ENCODE data around the gene CEND1.

The CEND1 gene

GRCh38 chr11:827146-827896 is 37.4 kb upstream of the CEND1 start:
- no peak for DNase-seq

- no peak for DNase-seq
These were observed 36.9 kb upstream of the CEND1 start for GRCh38 chr11:826836-827145.

DNA sequence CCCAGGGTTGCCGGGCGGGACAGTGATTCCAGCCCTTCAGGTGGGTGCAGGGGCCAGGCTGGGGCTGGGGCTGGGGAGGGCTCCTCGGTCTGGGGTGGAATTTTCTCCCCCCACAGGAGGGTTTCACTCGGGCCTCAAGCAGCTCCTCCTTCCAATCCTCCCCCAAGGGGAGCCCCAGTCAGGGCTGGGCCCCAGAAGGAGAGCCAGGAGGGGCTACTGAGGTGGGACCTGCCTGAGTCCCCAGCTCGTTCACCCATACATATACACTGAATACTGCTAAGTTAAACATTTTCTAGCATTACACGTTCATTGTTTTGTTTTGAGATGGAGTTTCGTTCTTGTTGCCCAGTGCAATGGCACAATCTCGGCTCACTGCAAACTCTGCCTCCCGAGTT is 36.3 kb upstream of the CEND1 start:
- DNase-seq: no peak

DNA sequence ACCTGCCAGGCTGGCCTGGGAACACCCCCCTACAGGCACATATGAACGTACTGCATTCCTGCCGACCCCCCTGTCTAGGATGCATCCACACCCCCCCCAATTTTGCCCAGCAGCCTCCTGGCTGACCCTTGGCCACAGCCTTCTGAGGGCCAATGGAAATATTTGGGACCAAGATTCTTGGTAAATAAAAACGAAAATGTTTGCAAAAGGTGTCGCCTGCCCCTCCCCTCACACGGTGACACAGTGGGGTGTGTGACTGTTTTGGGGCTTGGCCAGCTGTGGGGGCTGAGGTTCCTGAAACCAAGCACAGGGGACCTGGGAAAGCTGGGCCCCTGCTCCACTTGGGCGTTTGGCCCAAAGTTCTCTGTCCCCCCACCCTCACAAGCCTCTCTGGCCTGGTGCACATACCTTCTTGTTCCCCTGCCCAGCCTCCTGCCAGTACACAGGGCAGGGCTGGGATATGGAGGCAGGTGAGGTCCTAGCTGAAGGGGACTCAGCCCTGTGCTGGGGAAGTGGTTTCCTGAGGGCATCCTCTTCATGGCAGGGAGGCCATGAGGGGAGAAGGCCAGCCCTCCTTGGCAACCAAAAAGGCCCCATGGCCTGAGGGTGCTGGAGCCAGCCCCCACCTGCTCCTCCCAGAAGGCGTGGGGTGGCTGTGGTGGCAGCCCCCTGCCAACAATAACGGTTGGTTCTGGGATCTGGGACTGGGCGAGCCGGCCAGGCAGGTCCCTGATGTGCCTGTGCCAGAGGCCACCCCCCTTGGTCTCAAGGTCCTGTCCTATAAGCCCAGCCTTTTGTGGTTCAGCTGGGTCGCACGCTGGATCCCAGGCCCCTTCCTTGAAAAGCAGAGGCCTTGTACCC is 35.7 kb upstream of the CEND1 start:
- no peak for DNase-seq

- DNase-seq: no peak
These were observed 35.1 kb upstream of the CEND1 start for GRCh38 chr11:824942-825341.

GRCh38 chr11:824292-824880 is 34.5 kb upstream of the CEND1 start:
- no peak for DNase-seq

GRCh38 chr11:823441-824291 is 33.8 kb upstream of the CEND1 start:
- no peak for DNase-seq

DNA sequence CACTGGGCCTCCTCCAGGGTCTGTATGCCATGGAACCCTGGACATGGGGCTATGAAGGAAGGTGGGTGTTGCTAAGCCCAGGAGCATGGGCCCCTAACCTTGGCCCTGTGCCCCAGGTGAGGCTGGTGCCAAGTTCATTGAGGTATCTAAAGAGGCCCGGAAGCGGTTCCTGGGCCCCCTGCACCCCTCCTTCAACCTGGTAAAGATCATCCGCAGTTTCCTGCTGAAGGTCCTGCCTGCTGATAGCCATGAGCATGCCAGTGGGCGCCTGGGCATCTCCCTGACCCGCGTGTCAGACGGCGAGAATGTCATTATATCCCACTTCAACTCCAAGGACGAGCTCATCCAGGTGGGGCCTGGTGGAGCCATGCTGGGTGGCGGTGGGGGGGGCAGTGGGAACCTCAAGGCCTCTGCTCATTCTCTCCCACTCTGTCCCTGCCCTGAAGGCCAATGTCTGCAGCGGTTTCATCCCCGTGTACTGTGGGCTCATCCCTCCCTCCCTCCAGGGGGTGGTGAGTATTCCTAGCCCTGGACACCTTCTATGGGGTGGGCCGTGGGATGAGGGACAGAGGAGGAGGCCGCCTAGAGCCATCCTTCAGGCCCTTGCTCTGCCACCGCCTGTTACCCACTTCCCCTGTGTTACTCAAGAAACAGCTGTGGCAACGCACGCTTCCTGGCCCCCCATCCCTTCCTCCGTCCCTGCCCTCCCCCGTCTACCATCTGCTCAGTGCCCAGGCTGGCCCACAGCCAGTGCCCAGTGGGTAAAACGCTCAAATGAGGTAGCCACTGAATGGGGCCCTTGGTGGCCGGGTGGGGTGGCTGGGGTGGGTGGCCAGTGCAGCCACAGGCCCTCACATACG is 31.9 kb upstream of the CEND1 start:
- DNase-seq: peak in 1 of 2 donors; percentile 16

DNA sequence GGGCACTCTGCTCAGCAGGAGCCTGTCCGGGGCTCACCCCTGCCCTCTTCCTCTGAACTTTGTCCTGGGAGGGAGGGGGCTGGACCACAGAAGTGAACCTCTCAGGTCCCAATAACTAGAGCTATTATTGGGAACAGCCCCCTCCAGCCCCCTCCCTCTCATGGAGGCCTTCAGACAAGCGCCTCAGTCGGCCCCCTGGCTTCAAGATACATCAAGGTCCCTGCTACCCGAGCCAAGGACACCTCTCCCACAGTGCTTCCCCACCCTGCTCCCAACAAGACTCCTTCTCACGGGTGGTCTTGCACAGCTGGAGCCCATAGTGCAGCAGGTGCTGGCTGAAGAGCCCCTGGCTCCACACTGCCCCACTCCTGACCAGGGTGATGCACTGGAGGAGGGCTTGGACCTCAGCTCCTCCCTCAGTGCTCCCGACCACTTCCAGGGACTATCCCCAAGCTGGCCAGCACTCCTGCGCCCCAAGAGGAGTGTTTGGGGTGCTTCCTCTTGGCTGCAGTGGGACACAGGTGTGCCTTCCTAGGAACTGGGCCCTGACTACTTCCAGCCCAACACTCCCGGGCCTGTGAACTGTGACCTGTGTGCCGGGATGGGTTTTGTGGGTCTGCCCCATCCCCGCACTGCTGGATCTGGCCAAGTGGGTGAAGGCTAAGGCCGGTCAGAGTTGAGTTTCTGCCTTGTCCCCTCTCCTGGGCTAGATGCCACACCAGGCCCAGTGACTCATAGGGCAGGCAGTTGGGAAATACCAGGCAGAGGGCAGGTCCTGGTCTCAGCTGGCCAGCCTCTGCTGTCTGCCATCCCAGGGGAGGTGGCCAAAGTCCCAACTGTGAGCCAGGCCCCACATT is 31.0 kb upstream of the CEND1 start:
- peak in 1 of 2 donors; percentile 55 for DNase-seq

GRCh38 chr11:819943-820649 is 30.2 kb upstream of the CEND1 start:
- DNase-seq: peak; percentile 59 to 66

DNA sequence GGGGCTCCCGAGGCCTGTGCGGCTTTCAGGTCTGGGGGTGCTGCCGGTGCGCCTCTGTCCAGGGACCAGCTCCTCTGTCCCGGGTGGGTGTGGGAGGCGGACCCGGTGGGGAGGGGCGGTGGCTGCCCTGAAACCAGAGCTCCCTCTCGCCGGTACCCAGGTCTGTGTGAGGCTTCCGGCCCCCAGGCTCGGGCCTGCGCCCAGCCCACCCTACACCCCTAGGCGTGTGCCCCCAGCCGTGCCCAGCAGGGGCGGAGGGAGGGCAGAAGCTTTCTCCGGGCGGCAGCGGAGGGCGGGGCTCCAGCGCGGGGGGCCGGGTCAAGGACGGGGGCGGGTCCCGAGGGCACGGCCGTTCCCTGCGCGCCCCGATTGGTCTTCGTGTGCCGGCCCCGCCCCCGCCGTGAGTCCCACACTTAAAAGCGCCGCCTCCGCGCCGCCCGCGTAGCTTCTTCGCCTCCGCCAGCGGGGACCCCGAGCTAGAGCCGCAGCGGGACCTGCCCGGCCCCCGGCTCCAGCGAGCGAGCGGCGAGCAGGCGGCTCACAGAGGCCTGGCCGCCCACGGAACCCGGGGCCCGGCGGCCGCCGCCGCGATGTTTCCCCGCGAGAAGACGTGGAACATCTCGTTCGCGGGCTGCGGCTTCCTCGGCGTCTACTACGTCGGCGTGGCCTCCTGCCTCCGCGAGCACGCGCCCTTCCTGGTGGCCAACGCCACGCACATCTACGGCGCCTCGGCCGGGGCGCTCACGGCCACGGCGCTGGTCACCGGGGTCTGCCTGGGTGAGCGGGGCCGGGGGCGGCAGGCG is 29.4 kb upstream of the CEND1 start:
- DNase-seq: peak; percentile 59 to 80

- no peak for DNase-seq
These were observed 28.7 kb upstream of the CEND1 start, which contains the start of gene PNPLA2 for GRCh38 chr11:818396-819128. Gene PNPLA2 (plus strand): TSS chr11:818914. CDS start chr11:819719, 805 bp downstream.

- no peak for DNase-seq
These were observed 26.5 kb upstream of the CEND1 start for GRCh38 chr11:816433-816779.

DNA sequence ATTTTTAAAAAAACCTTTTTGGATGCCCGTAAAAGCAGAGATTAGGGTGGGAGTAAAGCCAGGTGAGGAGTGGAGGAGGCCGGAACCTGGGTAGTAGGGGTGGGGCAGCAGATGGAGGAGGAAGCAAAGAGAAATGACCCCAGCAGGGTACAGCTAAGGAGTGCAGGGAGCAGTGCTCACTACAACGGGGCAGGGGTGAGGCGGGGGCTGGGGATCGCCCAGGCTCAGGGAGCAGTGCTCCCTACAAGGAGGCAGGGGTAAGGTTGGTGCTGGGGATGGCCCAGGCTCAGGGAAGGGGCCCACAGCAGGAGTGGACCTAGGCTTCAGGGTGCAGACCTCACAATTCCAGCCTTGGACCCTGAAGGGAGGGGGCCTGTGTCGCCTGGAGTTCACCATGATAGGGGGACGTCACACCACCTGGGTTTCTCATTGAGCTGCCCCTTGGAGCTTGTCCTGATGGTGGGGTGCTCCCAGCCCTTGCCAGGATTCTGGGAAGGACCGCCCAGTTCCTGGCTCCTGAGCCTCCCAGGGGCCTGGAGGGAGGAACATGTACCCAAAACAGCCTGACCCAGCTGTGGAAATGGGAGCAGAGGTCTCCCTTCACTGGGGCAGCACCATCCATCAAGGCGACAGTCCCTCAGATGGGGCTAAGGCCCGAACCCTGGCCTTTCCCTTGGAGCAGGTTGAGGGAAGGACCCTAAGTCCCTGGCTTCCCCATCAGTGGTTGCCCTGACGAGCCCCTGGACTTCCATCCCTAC is 26.0 kb upstream of the CEND1 start:
- no peak for DNase-seq

GRCh38 chr11:813456-814096 is 23.7 kb upstream of the CEND1 start:
- DNase-seq: no peak

- no peak for DNase-seq
These were observed 23.2 kb upstream of the CEND1 start for GRCh38 chr11:813072-813455.

GRCh38 chr11:812390-812789 is 22.5 kb upstream of the CEND1 start:
- DNase-seq: no peak
